H1 (cell line): Measurements from ENCODE around the gene SPINK1. TPM values are rescaled to one million over a fixed set of nuclear protein-coding genes. Genes with fewer than 3 reads are reported as not detected.

Experiments
- CTCF ChIA-PET: fragments of 300-600 bp; sonication (Branson Sonifier 250); formaldehyde crosslinking; loops from one replicate; lab custom pipeline; 2021; ENCODE audit not compliant: partially characterized antibody; lab: Charles Lee
- POLR2A ChIA-PET: fragments of 300-600 bp; sonication (Branson Sonifier 250); formaldehyde crosslinking; loops from one replicate; lab custom pipeline; 2021; ENCODE audit warnings: inconsistent platforms; ENCODE audit not compliant: partially characterized antibody; lab: Charles Lee
- DNase-seq, 2 experiments: peaks; one replicate each; pipeline versions ENCODE4 v3.0.0 to v3.0.0-alpha.2; 2010 to 2022; ENCODE audit warnings: low spot score in 2 of 2, low read depth in 1 of 2, mixed read lengths in 1 of 2
- FAIRE-seq: peaks from 2 replicates; lab custom pipeline; 2011; peaks lifted over from hg19 to GRCh38; lab: Jason Lieb, UNC
- H2AFZ ChIP-seq: 2 replicates; pipeline ENCODE4 v1.8.1; 2012; ENCODE audit warnings: low read length, inconsistent platforms
- H2AK5ac ChIP-seq: 2 replicates; pipeline ENCODE4 v1.6.1; 2013; ENCODE audit warnings: low read depth, low read length
- H2BK120ac ChIP-seq: replicated peaks from 2 replicates; pipeline ENCODE3; 2013; ENCODE audit warnings: low read depth, low read length, inconsistent platforms
- H2BK12ac ChIP-seq: 2 replicates; pipeline ENCODE4 v1.6.1; 2013; ENCODE audit warnings: low read depth, low read length
- H2BK15ac ChIP-seq: 2 replicates; pipeline ENCODE4 v1.6.1; 2013; ENCODE audit warnings: low read length
- H2BK20ac ChIP-seq: 2 replicates; pipeline ENCODE4 v1.6.1; 2013; ENCODE audit warnings: low read length
- H2BK5ac ChIP-seq: 2 replicates; pipeline ENCODE4 v1.6.1; 2013; ENCODE audit warnings: low read depth, low read length
- H3K14ac ChIP-seq: 2 replicates; pipeline ENCODE4 v1.6.1; 2013; ENCODE audit warnings: inconsistent platforms; ENCODE audit not compliant: insufficient read length
- H3K18ac ChIP-seq: 2 replicates; pipeline ENCODE4 v1.6.1; 2013; ENCODE audit warnings: low read length; ENCODE audit errors: extremely low read depth
- H3K23ac ChIP-seq: 2 replicates; pipeline ENCODE4 v1.6.1; 2013; ENCODE audit warnings: inconsistent platforms; ENCODE audit not compliant: insufficient read length
- H3K23me2 ChIP-seq: 2 replicates; pipeline ENCODE4 v1.6.1; 2013; ENCODE audit warnings: low read depth, low read length
- H3K27ac ChIP-seq: 2 replicates; pipeline ENCODE4 v1.6.1; 2011; ENCODE audit warnings: low read depth, low read length, inconsistent platforms
- H3K27me3 ChIP-seq, 4 experiments: replicated peaks in 1 of 4; 1 replicate in 1 of 4; 2 replicates in 3 of 4; pipeline versions ENCODE4 v1.6.1 to v1.8.1; 2011 to 2013; ENCODE audit warnings: low read length in 3 of 4, mild to moderate bottlenecking in 3 of 4, inconsistent platforms in 2 of 4, mixed read lengths in 2 of 4, moderate library complexity in 1 of 4; ENCODE audit not compliant: control insufficient read depth in 3 of 4, insufficient read depth in 3 of 4; ENCODE audit errors: extremely low read depth in 1 of 4
- H3K36me3 ChIP-seq, 4 experiments: 2 replicates each; pipeline versions ENCODE4 v1.6.1 to v1.8.1; 2011 to 2013; ENCODE audit warnings: mild to moderate bottlenecking in 4 of 4, low read length in 3 of 4, moderate library complexity in 2 of 4, control low read depth in 1 of 4, inconsistent platforms in 1 of 4; ENCODE audit not compliant: insufficient read depth in 4 of 4, control insufficient read depth in 2 of 4
- H3K4ac ChIP-seq: replicated peaks from 2 replicates; pipeline ENCODE3; 2013; ENCODE audit warnings: low read length, low read depth, mixed read lengths, inconsistent platforms; ENCODE audit not compliant: insufficient read length
- H3K4me1 ChIP-seq, 4 experiments: replicated peaks in 1 of 4; 1 replicate in 1 of 4; 2 replicates in 3 of 4; pipeline versions ENCODE4 v1.6.1 to v1.8.1; 2011 to 2013; ENCODE audit warnings: low read length in 3 of 4, inconsistent platforms in 2 of 4, mixed read lengths in 1 of 4; ENCODE audit not compliant: insufficient read depth in 4 of 4, control insufficient read depth in 3 of 4
- H3K4me2 ChIP-seq, 2 experiments: 2 replicates each; pipeline versions ENCODE4 v1.6.1 to v1.8.1; 2011 to 2013; ENCODE audit warnings: low read depth in 2 of 2, low read length in 2 of 2, control low read depth in 1 of 2, inconsistent platforms in 1 of 2, mild to moderate bottlenecking in 1 of 2; ENCODE audit not compliant: insufficient read depth in 1 of 2
- H3K4me3 ChIP-seq, 4 experiments: fragments of 200-600, 300-600 bp in 1 of 4; sonication (generic), shearing (Covaris generic), sonication (Bioruptor Twin) in 1 of 4; 2 replicates each; pipeline versions ENCODE4 v1.5.1 to v1.8.1; 2011 to 2016; ENCODE audit warnings: low read length in 4 of 4, low read depth in 3 of 4, control low read depth in 2 of 4, inconsistent platforms in 2 of 4, mild to moderate bottlenecking in 2 of 4, mixed read lengths in 1 of 4, moderate library complexity in 1 of 4; ENCODE audit not compliant: insufficient read depth in 2 of 4; ENCODE audit errors: extremely low read depth in 1 of 4
- H3K56ac ChIP-seq: replicated peaks from 2 replicates; pipeline ENCODE3; 2013; ENCODE audit warnings: low read depth, mild to moderate bottlenecking, mixed read lengths, low read length, inconsistent platforms; ENCODE audit not compliant: insufficient read length
- H3K79me1 ChIP-seq: 2 replicates; pipeline ENCODE4 v1.6.1; 2013; ENCODE audit warnings: low read depth, low read length, control low read depth
- H3K79me2 ChIP-seq, 2 experiments: 2 replicates each; pipeline versions ENCODE4 v1.6.1 to v1.8.1; 2012 to 2013; ENCODE audit warnings: low read length in 2 of 2, mild to moderate bottlenecking in 2 of 2, inconsistent platforms in 1 of 2; ENCODE audit not compliant: insufficient read depth in 2 of 2, control insufficient read depth in 1 of 2
- H3K9ac ChIP-seq, 4 experiments: replicated peaks in 1 of 4; 1 replicate in 1 of 4; 2 replicates in 3 of 4; pipeline versions ENCODE4 v1.6.1 to v1.8.1; 2011 to 2013; ENCODE audit warnings: low read depth in 3 of 4, low read length in 3 of 4, control low read depth in 2 of 4, mild to moderate bottlenecking in 2 of 4, moderate library complexity in 2 of 4, inconsistent platforms in 1 of 4; ENCODE audit errors: extremely low read depth in 1 of 4
- H3K9me3 ChIP-seq, 2 experiments: 2 replicates each; pipeline versions ENCODE4 v1.6.1 to v1.8.1; 2012 to 2013; ENCODE audit warnings: mild to moderate bottlenecking in 2 of 2, moderate library complexity in 2 of 2, control low read depth in 1 of 2, inconsistent platforms in 1 of 2, low read depth in 1 of 2, low read length in 1 of 2, mixed read lengths in 1 of 2; ENCODE audit not compliant: insufficient read depth in 2 of 2
- H4K20me1 ChIP-seq, 2 experiments: replicated peaks in 1 of 2; 2 replicates each; pipeline versions ENCODE3 to v1.8.1; 2011 to 2013; ENCODE audit warnings: inconsistent platforms in 2 of 2, low read length in 2 of 2, mild to moderate bottlenecking in 1 of 2; ENCODE audit not compliant: insufficient read depth in 2 of 2, control insufficient read depth in 1 of 2
- H4K5ac ChIP-seq: 2 replicates; pipeline ENCODE4 v1.6.1; 2013; ENCODE audit warnings: low read length, low read depth, mixed read lengths, inconsistent platforms; ENCODE audit not compliant: insufficient read length
- H4K8ac ChIP-seq: 2 replicates; pipeline ENCODE4 v1.8.0; 2013; ENCODE audit warnings: mild to moderate bottlenecking, moderate library complexity, low read length, inconsistent platforms; ENCODE audit not compliant: insufficient read depth; ENCODE audit errors: extremely low read depth
- H4K91ac ChIP-seq: replicated peaks from 2 replicates; pipeline ENCODE3; 2013; ENCODE audit warnings: low read length, mixed read lengths, inconsistent platforms; ENCODE audit not compliant: insufficient read length
- CREB1 ChIP-seq: IDR thresholded peaks from 2 replicates; pipeline ENCODE4 v1.6.1; 2012; ENCODE audit warnings: inconsistent platforms
- HDAC2 ChIP-seq, 2 experiments: fragments of 300-600 bp in 1 of 2; sonication (generic) in 1 of 2; IDR thresholded peaks; 2 replicates each; pipeline ENCODE4 v1.6.1; 2011 to 2012; ENCODE audit warnings: low read depth in 2 of 2, low read length in 2 of 2, mild to moderate bottlenecking in 2 of 2, moderate library complexity in 2 of 2, borderline replicate concordance in 1 of 2, inconsistent platforms in 1 of 2
- RAD21 ChIP-seq, 2 experiments: IDR thresholded peaks in 1 of 2; conservative IDR thresholded peaks in 1 of 2; 2 replicates each; pipeline ENCODE4 v1.6.1; 2011; ENCODE audit warnings: low read depth in 2 of 2, low read length in 2 of 2, improper control_type of control experiment in 1 of 2, inconsistent platforms in 1 of 2, mild to moderate bottlenecking in 1 of 2, moderate library complexity in 1 of 2
- YY1 ChIP-seq: IDR thresholded peaks from 2 replicates; pipeline ENCODE4 v1.6.1; 2011; ENCODE audit warnings: low read depth, mild to moderate bottlenecking, low read length
- WGBS, 2 experiments: shearing (Covaris generic) in 1 of 2; methylation state at CpG; one replicate each; pipeline versions ENCODE4 v1.1.6 to v1.1.7; 2013 to 2015; ENCODE audit warnings: low lambda C conversion rate in 2 of 2, mixed read lengths in 2 of 2, inconsistent platforms in 1 of 2, low coverage in 1 of 2, missing lambda C conversion rate in 1 of 2; ENCODE audit not compliant: insufficient replicate concordance in 2 of 2, insufficient coverage in 1 of 2, insufficient read length in 1 of 2; ENCODE audit errors: extremely low coverage in 1 of 2, missing lambda C conversion rate in 1 of 2; 5-methylcytosine and 5-hydroxymethylcytosine counted together
- polyA plus RNA-seq, 7 experiments: library from polyadenylated mRNA; depleted of rRNA in 3 of 7; stranded (reverse) in 5 of 7; unstranded in 2 of 7; fragments of >200 nt in 5 of 7; fragments of 200-250 nt in 2 of 7; gene quantifications; 1 replicate in 5 of 7; 2 replicates in 1 of 7; 4 replicates in 1 of 7; pipeline versions ENCODE4 v1.2.1 to v1.2.3, GENCODE V29; 2011 to 2013; ENCODE audit warnings: missing spikeins in 2 of 7, mixed read lengths in 2 of 7
- total RNA-seq: library from RNA; stranded (reverse); fragmentation: NEBNext Ultra II Directional; extraction: Animal tissue kit (Norgen Biotek cat#: 25700); gene quantifications from 2 replicates; pipeline ENCODE4 v1.2.1, GENCODE V29; 2021
- TF ChIP-seq, protein P1 (sequence below), 3 experiments: IDR thresholded peaks; 1 replicate in 2 of 3; 2 replicates in 1 of 3; pipeline versions ENCODE4 v1.5.1 to v1.6.1; 2011; ENCODE audit warnings: low read length in 3 of 3, mild to moderate bottlenecking in 3 of 3, inconsistent platforms in 2 of 3, low read depth in 1 of 3, moderate library complexity in 1 of 3; ENCODE audit not compliant: insufficient read depth in 1 of 3; ENCODE audit errors: control extremely low read depth in 1 of 3

Gene SPINK1
- total and polyA plus RNA-seq, 2 of the 8 experiments (the other 6 are each of a cell fraction or from before 2014, with no cell fraction given): 0.48 to 1.3 TPM

GRCh38 chr5:147822686-147823491, 8.6 kb downstream of the SPINK1 start:
- FAIRE-seq (peak; percentile 85), DNase-seq (peak in 1 of 2 experiments; percentile 31)
- 31% methylated on average over 4 of the region's 4 CpGs; no CpG with 5 or more reads in 1 of the 2 experiments for WGBS, 2 experiments
- H4K8ac ChIP-seq: no peak overlapping the region
- TF ChIP-seq CREB1 (peak; percentile 50), HDAC2 (IDR thresholded peaks at IDR 0.05; ENCODE audit: borderline replicate concordance in 1 of 2, low read depth in 2 of 2, low read length in 2 of 2) (no peak), RAD21 (IDR thresholded peaks at IDR 0.05 in 1 of 2, conservative IDR thresholded peaks at IDR 0.05 in 1 of 2; ENCODE audit: low read depth in 2 of 2, low read length in 2 of 2) (peak; percentile 99 to 100), YY1 (peak; percentile 89)
- TF ChIP-seq, protein P1, sequence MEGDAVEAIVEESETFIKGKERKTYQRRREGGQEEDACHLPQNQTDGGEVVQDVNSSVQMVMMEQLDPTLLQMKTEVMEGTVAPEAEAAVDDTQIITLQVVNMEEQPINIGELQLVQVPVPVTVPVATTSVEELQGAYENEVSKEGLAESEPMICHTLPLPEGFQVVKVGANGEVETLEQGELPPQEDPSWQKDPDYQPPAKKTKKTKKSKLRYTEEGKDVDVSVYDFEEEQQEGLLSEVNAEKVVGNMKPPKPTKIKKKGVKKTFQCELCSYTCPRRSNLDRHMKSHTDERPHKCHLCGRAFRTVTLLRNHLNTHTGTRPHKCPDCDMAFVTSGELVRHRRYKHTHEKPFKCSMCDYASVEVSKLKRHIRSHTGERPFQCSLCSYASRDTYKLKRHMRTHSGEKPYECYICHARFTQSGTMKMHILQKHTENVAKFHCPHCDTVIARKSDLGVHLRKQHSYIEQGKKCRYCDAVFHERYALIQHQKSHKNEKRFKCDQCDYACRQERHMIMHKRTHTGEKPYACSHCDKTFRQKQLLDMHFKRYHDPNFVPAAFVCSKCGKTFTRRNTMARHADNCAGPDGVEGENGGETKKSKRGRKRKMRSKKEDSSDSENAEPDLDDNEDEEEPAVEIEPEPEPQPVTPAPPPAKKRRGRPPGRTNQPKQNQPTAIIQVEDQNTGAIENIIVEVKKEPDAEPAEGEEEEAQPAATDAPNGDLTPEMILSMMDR (IDR thresholded peaks at IDR 0.05; ENCODE audit: control extremely low read depth in 1 of 3, insufficient read depth in 1 of 3, low read depth in 1 of 3, low read length in 3 of 3): peak in 2 of 3 experiments; percentile 90 to 94; a peak in 3 of 4 replicates
- H3K14ac ChIP-seq: no peak overlapping the region
- H4K5ac ChIP-seq: no peak overlapping the region
- H2BK12ac ChIP-seq: no peak overlapping the region
- no peak overlapping the region for H2BK5ac ChIP-seq
- H3K27ac ChIP-seq: no peak overlapping the region
- no peak overlapping the region for H3K56ac ChIP-seq
- H3K79me2 ChIP-seq: no peaks in the 10 kb centered on the region
- H2BK15ac ChIP-seq: no peak overlapping the region
- H2AK5ac ChIP-seq: no peak overlapping the region
- no peaks in the 10 kb centered on the region for H3K36me3 ChIP-seq
- H3K4ac ChIP-seq: no peak overlapping the region
- no peak overlapping the region for H3K18ac ChIP-seq
- H3K27me3 ChIP-seq: no peaks in the 10 kb centered on the region
- no peaks in the 10 kb centered on the region for H3K9me3 ChIP-seq
- H2BK120ac ChIP-seq: no peak overlapping the region
- H3K23ac ChIP-seq: no peak overlapping the region
- H3K4me3 ChIP-seq: no peak overlapping the region
- H4K91ac ChIP-seq: no peak overlapping the region
- ChIA-PET POLR2A (interaction anchor here (0.7 to 1.7 kb wide), 5 partner anchors 41 to 195 kb away, joined by 3 to 4 read pairs (median 3); no protein-coding TSS in a partner anchor), CTCF (interaction anchor here (0.5 to 2.7 kb wide), 58 partner anchors 10 to 1165 kb away, joined by 3 to 53 read pairs (median 4); partner anchors contain the start of gene C5orf46)
- H3K4me2 ChIP-seq: no peak overlapping the region
- no peak overlapping the region for H3K9ac ChIP-seq
- H2AFZ ChIP-seq: no peak overlapping the region
- no peak overlapping the region for H2BK20ac ChIP-seq
- no peaks in the 10 kb centered on the region for H4K20me1 ChIP-seq
- H3K79me1 ChIP-seq: no peaks in the 10 kb centered on the region
- H3K23me2 ChIP-seq: no peaks in the 10 kb centered on the region
- H3K4me1 ChIP-seq: no peaks in the 10 kb centered on the region
